Globus pallidus (tissue), 1 donor: ENCODE data around the gene DCUN1D1.
A peak's percentile ranks its signal among the peaks of the same experiment; 100 is the strongest.
"Not testable (repeated sequence)": the region's sequence is repeated elsewhere in the genome, so short reads cannot be mapped to it uniquely, and the experiment has no call there.

Experiments used
- DNase-seq: peaks from one replicate; pipeline ENCODE4 v3.0.0-alpha.2; 2015; ENCODE audit warnings: low spot score

Gene DCUN1D1

DNA sequence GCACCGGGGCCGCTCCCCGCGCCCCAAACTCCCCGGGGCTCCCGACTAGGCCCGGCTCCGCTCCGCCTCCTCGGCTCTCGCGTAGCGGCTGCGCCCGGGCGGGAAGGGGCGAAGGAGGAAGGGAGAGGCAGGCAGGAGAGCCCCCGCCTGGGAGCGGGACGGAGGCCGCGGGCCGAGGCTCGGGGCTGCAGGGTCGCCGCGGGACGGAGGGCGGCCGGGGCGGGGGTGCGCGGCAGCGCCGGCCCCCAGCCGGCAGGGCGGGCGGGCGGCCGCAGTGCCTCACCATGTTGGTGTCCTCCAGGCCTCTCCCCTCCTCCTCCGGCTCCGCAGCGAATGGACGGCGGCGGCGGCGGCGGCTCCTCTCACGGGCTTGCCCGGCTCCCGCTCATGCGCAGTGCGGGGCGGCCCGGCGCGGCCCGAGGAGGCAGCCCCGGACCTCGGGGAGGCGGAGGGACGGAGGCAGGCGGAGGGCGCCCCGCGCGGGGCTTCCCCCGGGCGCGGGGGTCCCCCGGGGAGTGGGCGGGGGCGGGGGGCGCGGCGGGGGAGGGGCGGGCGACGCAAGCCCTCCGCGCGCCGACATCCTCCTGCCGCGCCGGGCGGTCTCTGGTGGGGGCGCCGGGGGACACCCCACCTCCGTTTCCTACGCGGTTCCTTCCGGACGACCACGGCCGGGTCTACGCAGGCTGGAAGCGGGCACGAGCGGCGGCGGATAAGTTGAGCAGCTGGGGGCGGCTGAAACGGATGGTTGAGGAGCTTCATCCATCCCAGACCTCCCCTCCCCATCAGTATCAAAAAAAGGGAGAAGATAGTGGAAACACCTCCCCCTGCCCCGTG is at the start of gene DCUN1D1:
Gene DCUN1D1, minus strand, starts transcription at position 335 of the 834 bp plus-strand sequence. Its CDS starts 49 bp downstream, at position 286.
- DNase-seq: peak; percentile 86

DNA sequence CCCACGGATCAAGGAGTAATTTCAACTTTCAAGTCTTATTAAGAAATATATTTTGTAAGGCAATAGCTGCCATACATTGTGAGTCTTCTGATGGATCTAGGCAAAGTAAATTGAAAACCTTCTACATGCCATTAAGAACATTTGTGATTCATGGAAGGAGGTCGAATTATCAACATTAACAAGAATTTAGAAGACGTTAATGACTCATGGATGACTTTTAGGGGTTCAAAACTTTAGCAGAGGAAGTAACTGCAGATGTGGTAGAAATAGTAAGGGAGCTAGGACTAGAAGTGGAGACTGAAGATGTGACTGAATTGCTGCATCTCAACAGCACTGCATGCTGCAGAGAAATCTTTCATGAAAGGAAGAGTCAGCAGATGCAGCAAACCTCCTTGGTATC is 48.1 kb upstream of the DCUN1D1 start:
- no peak for DNase-seq

DNA sequence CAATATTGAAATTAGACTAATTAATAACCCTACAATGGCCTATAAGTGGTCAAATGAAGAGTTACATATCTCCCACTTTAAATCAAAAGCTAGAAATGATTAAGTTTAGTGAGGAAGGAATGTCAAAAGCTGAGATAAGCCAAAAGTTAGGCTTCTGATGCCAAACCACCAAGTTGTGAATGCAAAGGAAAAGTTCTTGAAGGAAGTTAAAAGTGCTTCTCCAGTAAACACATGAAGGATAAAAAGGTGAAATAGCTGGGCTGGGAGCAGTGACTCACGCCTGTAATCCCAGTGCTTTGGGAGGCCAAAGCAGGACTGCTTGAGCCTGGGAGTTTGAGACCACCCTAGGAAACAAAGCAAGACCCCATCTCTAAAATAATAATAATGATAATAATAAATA is 46.9 kb upstream of the DCUN1D1 start:
- no peak for DNase-seq

DNA sequence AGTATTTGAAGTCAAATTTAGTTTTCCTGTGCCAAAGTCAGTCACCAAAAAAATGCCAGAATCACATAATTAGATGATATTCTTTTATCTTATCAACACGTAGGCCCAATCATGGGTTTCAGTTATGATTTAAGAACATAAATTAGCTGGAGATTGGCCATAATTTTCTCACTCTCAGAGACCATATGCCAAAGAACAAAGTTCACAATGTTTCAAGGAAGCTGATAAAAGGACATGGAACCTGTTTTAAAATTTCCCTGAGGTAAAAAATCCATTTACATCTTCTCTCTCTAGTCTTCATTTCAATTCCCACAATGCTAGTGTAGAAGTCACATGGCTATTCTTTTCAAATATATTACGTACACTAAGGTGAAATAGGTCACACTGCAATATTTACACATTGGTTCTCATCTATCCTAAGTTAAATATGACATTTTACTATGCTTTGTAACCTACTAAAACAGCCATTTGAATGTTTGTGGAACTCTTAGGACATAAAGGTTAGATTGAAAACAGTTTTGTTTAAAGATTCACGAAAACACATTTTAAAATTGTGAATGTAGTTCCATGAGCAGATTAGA is 42.7 kb upstream of the DCUN1D1 start:
- DNase-seq: no peak

DNA sequence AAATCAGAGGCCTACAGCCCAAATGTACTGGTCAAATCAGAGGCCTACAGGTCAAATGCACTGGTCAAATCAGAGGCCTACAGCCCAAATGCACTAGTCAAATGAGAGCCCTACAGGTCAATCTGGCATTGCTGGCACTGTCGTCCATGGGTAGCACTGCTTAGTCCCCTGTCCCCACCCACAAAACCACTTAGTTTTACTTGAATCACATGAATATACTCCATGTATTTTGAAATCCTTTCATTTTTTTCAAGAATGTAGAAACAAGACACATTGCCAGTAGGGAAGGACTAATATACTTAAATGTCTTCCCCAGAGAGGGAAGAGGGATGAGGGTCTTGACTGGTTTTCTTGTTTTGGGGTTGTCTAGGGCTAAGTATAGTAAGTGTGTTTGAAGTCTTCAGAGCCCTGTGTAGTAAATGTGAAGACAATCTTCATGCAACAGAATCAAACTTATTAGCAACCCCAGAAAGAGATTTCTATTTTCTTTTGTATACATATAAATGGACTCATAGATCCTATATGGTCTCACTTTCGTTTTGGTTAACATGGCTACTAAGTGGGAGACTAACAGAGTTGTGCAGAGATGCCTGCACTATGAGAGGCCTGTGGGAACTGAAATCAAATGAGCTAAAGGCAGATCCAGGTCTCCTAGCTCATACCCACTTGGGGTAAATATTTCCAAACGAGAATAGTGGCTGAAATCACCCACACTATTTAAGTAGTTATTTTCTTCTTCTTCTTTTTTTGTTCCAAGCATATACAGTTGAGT is 38.3 kb upstream of the DCUN1D1 start:
- DNase-seq: no peak

DNA sequence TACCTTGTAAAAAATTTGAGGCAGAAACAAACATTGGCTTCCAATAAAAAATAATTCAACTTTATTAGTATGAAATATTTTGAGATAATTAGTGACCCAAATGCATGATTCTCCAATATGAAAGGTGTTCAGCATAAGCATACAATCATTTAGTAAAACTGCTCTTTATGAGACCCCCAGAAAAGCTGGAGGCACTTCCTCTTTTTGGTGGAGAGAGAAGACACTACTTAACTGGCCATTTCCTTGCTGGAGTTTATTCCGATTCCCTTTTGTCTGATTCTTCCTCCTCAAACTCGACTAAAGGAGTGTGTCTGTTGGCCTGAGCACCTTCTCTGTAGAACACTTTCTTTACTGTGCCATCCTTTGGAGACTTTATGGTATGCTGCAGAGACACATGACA is 34.8 kb upstream of the DCUN1D1 start:
- DNase-seq: no peak

DNA sequence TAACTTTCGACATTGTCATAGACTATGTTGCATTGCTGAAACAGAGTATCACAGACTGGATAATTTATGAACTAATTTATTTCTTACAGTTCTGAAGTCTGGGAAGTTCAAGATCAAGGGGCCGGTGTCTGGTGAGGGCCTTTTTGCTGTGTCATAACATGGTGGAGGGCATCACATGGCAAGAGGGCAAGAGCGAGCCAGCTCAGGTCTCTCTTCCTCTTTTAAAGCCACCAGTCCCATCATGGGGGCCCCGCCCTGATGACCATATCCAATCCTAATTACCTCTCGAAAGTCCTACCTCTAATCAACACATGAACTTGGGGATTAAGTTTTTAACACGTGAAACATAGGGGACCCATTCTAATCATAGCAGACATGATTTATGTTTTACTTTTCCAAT is 33.5 kb upstream of the DCUN1D1 start:
- no peak for DNase-seq

DNA sequence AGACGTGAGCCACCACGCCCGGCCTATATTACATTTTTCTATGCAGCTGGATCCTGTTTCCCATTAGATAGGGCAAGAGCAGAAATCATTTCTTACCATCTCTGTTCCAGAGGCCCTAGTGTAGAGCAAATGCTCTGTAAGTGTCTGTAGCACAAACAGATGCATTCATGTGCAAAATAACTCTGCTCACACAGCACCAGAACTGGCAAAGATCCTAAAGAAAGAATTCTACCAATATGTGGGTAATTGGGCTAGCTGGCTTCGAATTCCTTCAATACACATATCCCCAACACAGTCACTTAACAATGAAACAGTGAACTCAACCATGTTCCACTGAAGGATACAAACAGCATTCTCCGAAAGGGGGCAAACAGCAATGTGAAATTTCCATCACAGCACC is 32.7 kb upstream of the DCUN1D1 start:
- no peak for DNase-seq

DNA sequence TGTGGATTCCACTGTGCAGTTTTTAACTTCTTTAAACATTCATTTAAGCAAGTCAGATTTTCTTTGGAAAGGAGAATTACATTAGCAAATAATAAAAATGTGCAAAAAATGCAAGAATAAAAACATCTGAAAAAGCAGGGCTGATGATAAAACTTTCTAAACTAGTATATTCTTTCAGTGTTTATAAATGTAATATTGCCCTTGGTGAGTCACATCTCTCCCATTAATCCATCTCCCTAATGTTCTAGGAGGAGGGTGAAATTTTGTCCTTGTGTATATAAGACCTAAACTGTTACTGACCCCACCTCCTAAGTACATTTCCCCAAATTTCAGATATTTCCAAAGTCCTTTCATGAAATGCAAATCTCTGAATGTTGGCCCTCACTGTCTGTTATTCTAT is 28.5 kb upstream of the DCUN1D1 start:
- no peak for DNase-seq

DNA sequence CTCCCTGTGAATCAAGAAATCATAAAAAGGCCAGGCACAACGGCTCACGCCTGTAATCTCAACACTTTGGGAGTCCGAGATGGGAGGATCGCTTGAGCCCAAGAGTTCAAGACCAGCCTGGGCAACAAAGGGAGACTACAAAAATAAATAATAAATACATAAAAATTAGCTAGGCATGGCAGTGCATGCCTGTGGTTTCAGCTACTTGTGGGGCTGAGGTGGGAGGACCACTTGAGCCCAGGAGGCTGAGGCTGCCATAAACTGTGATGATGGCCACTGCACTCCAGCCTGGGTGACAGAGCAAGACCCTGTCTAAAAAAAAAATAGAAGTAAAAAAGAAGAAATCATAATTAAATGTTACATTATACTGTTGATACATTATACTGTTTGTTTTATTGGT is 28.0 kb upstream of the DCUN1D1 start:
- DNase-seq: no peak

DNA sequence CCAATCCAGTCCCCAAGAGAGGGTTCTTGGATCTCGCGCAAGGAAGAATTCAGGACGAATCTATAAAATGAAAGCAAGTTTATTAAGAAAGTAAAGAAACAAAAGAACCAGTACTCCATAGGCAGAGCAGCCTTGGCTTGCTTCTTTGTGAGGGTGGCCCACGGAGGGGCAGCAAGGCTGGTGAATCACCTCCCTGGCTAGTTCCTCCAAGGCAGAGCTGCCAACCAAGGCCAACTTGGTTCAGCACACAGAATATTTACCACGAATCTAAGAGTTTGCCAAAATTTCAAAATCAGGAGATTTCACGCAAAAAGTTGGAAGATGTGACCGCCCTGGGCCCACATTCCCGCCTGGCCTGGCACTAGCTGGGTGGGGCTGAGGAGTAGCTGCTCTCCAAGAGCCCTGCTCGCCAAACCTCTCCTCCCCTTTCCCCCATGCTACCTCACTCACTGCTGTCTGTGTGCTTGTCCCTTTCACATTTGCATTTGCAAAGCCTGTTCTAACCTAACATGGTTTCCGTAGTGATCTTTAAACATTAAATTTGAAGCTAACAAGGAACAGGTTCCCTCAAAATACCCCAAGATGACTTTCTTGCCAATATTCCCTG is 26.2 kb upstream of the DCUN1D1 start:
- no peak for DNase-seq

DNA sequence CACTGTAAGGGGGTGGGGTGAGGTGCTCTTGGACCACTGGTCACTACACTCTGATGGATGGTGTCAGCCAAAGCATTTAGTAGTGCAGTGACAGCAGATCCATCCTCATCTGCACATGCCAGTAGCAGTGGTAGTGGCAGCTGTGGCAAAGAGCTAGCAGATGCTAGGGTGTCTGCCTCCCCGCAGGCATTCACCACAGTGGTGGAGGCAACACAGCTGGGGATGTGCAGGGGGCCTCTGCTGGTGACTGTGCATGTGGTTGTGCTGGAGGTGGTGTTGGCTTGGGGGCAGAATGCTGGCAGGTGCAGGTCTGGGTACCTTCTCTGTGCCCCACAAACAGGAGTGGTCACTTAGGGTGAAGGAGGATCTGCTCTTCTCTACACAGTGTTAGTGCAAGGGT is 19.4 kb upstream of the DCUN1D1 start:
- no peak for DNase-seq

DNA sequence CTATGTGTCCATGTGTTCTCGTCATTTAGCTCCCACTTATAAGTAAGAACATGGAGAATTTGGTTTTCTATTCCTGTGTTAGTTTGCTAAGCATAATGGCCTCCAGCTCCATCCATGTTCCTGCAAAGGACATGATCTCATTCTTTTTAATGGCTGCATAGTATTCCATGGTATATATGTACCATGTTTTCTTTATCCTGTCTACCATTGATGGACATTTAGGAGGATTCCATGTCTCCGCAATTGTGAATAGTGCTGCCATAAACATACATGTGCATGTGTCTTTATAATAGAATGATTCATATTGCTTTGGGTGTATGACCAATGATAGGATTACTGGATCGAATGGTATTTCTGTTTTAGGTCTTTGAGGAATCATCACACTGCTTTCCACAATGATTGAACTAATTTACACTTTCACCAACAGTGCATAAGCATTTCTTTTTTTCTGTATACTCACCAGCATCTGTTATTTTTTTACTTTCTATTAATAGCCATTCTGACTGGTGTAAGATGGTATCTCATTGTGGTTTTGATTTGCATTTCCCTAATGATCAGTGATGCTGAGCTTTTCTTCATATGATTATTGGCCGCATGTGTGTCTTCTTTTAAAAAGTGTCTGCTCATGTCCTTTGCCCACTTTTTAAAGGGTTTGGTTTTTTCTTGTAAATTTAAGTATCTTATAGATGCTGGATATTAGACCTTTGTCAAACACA is 13.3 kb upstream of the DCUN1D1 start:
- not testable (repeated sequence) for DNase-seq

DNA sequence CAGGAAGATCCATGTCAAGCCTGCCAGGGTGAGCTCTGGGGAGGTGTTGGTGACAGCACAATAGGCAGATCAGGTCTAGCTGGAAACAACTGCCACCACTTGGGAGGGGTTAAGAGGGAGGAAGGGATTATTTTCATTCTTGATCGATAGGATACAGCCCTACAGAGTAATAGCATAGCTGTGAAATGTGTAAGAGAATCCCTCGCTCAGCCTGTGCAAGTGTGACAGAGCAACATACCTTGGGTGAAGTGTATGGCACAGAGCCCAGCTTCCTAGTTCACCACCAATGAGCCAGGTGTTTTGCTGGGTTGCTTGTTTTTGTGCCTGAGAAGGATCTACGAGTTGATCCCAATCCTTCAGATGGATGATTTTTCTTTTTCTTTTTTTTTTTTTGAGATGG is 9.2 kb upstream of the DCUN1D1 start:
- no peak for DNase-seq

DNA sequence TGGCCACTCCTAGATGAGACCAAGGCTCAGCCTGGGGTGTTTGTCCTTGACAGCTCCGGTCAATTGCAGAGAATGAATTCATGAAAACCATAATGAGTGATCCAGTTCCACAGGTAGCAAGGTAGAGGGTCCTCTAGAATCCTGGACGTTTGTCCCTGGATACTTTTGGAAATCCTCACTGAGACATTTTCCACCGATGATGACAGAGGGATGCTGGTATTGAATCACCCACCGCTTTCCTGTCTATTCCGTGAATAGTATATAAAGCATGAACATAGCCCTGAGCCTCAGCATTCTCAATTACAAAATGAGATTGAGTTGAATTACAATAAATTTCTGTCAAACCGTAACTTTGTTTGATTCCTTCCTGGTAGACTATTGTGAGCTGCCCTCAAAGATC is 5.7 kb upstream of the DCUN1D1 start:
- no peak for DNase-seq

DNA sequence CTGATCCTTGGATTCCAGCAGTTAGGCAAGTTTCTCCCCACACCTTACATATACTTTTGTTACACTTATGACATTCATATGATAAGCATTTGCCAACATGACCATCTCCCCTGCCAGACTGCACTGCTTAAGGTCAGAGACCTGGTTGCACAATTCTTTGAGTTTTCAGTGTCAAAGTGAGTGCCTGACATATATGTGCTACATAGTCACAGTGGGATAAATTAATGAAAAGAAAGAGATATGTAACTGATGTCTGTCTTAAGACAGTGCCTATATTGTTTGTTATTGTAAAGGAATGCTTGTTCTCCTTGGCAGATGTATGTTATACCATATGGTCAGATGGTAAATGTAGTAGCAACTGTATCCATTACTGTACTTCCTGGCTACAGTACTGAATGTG is 3.5 kb upstream of the DCUN1D1 start:
- no peak for DNase-seq

DNA sequence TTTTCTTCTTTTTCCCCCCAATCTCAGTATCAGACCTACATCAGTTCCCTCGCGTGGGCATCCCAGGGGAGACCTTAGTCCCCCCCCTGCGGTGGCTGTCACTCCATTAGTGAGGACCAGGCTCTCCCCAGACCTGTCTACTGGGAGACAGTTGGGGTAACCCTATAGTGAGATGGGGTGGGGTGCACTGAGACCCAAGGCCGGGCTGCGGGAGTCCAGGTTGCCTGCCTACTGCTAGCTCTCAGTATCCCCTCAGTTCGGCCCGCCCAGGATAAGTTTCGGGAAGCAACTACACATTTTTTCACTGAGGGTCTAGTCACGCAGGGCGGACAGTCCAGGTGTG is 671 bp upstream of the DCUN1D1 start:
- DNase-seq: no peak

DNA sequence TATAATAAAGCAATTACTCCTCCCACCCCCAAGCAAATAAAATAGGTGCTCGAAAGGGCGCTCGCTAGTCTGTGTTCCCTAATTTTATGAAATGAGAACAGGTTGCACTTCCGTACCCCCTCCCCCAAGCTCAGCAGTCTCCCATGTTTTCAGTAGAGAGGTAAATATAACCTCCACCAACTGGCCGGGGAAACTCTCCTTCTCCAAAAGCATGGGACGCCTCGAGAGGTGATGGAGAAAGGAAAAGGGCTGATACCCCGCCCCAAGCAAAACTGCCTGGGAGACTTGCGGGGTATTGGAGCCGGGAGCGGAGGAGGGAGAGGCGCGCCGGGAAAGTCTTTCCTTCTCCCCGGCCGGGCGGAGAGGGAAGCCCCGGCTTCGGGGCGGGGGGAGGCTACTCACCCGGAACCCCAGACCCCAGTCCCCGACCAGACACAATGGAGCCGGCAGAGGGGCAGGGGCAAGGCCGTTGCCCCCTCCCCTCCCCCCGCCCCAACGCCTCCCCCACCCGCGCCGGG is 605 bp downstream of the DCUN1D1 start:
- DNase-seq: peak; percentile 45

DNA sequence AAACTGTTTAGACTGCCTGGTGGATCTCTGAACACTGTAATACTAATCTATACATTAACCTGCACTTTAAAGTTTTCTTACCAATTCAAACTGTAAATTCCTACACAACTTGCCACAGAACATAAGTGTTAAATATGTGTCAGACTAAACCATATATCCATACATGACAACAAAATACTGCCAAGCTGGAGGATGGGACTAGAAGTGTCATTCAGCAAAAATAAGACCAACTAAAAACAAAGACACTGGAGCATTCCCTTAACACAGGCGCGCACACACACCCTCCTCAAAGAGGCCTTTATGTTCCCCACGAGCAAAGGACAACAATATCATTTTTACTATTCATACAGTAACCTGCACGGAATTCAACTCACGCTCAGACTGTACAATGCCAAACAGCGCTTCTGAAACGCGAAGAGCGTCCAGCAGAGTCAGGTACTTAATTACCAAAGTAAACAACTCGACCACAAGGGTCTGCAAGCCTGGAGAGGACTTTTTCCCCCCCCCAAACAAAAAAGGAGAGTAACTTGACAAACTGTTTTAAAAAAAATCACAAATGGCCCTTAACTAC is 1.1 kb downstream of the DCUN1D1 start:
- peak; percentile 43 for DNase-seq

DNA sequence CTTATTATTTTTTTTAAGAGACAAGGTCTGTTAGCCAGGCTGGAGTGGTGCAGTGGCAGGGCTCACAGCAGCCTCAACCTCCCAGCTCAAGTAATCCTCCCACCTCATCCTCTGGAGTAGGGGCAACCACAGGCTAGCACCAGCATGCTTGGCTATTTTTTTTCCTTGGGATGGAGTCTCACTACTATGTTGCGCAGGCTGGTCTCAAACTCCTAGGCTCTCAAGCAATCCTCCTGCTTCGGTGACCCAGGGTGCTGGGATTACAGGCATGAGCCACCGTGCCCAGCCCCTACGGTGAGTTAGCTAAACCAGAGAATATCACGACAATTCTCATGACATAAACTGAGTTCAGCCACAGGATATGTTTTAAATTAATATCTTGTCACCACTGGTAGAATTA is 2.0 kb downstream of the DCUN1D1 start:
- no peak for DNase-seq

DNA sequence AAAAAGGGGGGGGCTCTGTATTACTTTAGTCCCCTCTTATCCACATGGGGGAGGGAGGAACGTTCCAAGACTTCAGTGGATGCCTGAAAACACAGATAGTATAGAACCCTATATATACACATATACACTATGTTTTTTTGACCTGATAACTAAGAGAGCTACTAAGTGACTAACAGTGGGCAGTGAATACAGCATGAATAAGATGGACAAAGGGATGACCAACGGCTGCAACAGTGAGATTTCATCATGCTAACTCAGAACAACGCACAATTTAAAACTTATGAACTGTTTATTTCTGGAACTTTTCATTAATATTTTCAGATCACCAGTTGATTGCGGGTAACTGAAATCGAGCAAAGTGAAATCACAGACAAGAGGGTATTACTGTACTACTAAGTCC is 7.3 kb downstream of the DCUN1D1 start:
- DNase-seq: no peak

DNA sequence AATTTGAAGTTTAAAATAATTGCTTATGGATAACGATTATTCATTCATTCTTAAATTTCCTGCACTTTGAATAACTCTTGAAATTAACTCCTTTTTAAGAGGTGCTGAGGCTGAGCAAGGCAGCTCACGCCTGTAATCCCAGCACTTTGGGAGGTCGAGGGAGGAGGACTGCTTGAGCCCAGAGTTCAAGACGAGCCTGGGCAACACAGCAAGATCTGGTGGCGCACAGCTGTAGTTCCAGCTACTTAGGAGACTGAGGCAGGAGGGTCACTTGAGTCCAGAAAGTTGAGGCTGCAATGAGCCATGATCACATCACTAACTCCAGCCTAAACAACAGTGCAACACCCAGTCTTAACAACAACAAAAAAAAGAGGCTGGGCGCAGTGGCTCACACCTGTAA is 8.0 kb downstream of the DCUN1D1 start:
- DNase-seq: no peak
